Panc1 (cell line): ENCODE results near the gene N4BP3. TPM values are rescaled to one million over a fixed set of nuclear protein-coding genes. Genes with fewer than 3 reads are reported as not detected.

Source experiments
- ATAC-seq: fragments of 200-7000 bp; cut with Tn5 transposase; 2 replicates; pipeline ENCODE4 v1.9.1; 2020; ENCODE audit warnings: mild to moderate bottlenecking, moderate library complexity
- BruUV-seq: library from RNA; stranded (reverse); fragments of 400-500 nt; replicated peaks from 2 replicates; lab custom pipeline; 2021; lab: Mats Ljungman, UMichigan
- CTCF ChIA-PET: fragments of 300-600 bp; sonication (Branson Sonifier 250); formaldehyde crosslinking; loops from one replicate; lab custom pipeline; 2022; ENCODE audit warnings: antibody characterized with exemption; lab: Charles Lee
- POLR2A ChIA-PET: fragments of 300-600 bp; sonication (Branson Sonifier 250); formaldehyde crosslinking; loops from one replicate; lab custom pipeline; 2022; ENCODE audit warnings: antibody characterized with exemption; lab: Charles Lee
- DNase-seq: peaks from one replicate; pipeline ENCODE4 v3.0.0-alpha.2; 2010; ENCODE audit warnings: low read depth, low spot score
- H3K27ac ChIP-seq: 2 replicates; pipeline ENCODE4 v1.5.1; 2011; ENCODE audit warnings: mild to moderate bottlenecking, low read length, inconsistent platforms
- H3K27me3 ChIP-seq: fragments of 200-500 bp; sonication (Bioruptor generic); 2 replicates; pipeline ENCODE4 v1.6.0; 2014; ENCODE audit warnings: low read length, inconsistent platforms; ENCODE audit not compliant: control insufficient read depth, insufficient read depth
- H3K36me3 ChIP-seq: fragments of 200-500 bp; sonication (Bioruptor generic); 2 replicates; pipeline ENCODE4 v1.5.1; 2014; ENCODE audit warnings: inconsistent platforms, mild to moderate bottlenecking, low read length, moderate library complexity; ENCODE audit not compliant: control insufficient read depth, insufficient read depth
- H3K4me1 ChIP-seq: 2 replicates; pipeline ENCODE4 v1.5.1; 2011; ENCODE audit warnings: inconsistent platforms, mild to moderate bottlenecking, low read length, moderate library complexity; ENCODE audit not compliant: control insufficient read depth, insufficient read depth
- H3K4me3 ChIP-seq, 2 experiments: 2 replicates each; pipeline ENCODE4 v1.5.1; 2011 to 2012; ENCODE audit warnings: low read depth in 2 of 2, low read length in 2 of 2, mild to moderate bottlenecking in 2 of 2, inconsistent platforms in 1 of 2, moderate library complexity in 1 of 2
- H3K9me3 ChIP-seq: fragments of 200-500 bp; sonication (Bioruptor generic); 2 replicates; pipeline ENCODE4 v1.5.1; 2014; ENCODE audit warnings: low read depth, mild to moderate bottlenecking, inconsistent platforms, low read length, moderate library complexity; ENCODE audit not compliant: control insufficient read depth, insufficient read depth
- CTCF ChIP-seq: fragments of 450-650 bp; IDR thresholded peaks from 2 replicates; pipeline ENCODE4 v1.5.1; 2017; ENCODE audit warnings: mild to moderate bottlenecking
- POLR2AphosphoS5 ChIP-seq: IDR thresholded peaks from 2 replicates; pipeline ENCODE4 v1.6.1; 2012; ENCODE audit warnings: mild to moderate bottlenecking, low read depth, low read length, moderate library complexity
- REST ChIP-seq, 2 experiments: IDR thresholded peaks; 2 replicates each; pipeline ENCODE4 v1.6.1; 2011 to 2012; ENCODE audit warnings: low read depth in 2 of 2, control low read depth in 1 of 2, low read length in 1 of 2, mild to moderate bottlenecking in 1 of 2, moderate library complexity in 1 of 2; ENCODE audit not compliant: insufficient read depth in 1 of 2
- SIN3A ChIP-seq: IDR thresholded peaks from 2 replicates; pipeline ENCODE4 v1.6.1; 2012; ENCODE audit warnings: low read depth, mild to moderate bottlenecking, low read length, moderate library complexity, borderline replicate concordance; ENCODE audit not compliant: insufficient read depth
- TCF7L2 ChIP-seq: IDR thresholded peaks from 2 replicates; pipeline ENCODE4 v1.6.1; 2011; ENCODE audit warnings: mild to moderate bottlenecking, low read depth, low read length, inconsistent platforms
- in situ Hi-C: cut with HindIII; loops from 2 replicates; pipeline ENCODE4 v1.10.0; 2016; ENCODE audit warnings: low sequenced_read_pairs, low pct_unique_long_range_greater_than_20kb
- intact Hi-C: fragments of 100-400 bp; cut with micrococcal nuclease; formaldehyde crosslinking; loops from one replicate; pipeline ENCODE4 v1.10.0; 2022; ENCODE audit not compliant: unreplicated experiment
- total RNA-seq: library from RNA; stranded (reverse); gene quantifications from one replicate; pipeline ENCODE4 v1.2.1, GENCODE V29; 2021; ENCODE audit not compliant: unreplicated experiment

Gene N4BP3
- total RNA-seq, 1 experiment from 2014 or later = 2.3 TPM

- no peak for ATAC-seq
- no peaks in the 10 kb centered on the region for H3K36me3 ChIP-seq
- H3K27ac ChIP-seq = no peak overlapping the region
- in situ Hi-C loops (no loop called here), intact Hi-C loops (no loop called here)
- CTCF ChIA-PET = no interaction called here
- H3K9me3 ChIP-seq = no peaks in the 10 kb centered on the region
- H3K4me3 ChIP-seq = no peak overlapping the region
- no peak for DNase-seq
- POLR2A ChIA-PET = no interaction called here
- BruUV-seq = no TSS peak
- no peaks in the 10 kb centered on the region for H3K27me3 ChIP-seq
- H3K4me1 ChIP-seq = no peaks in the 10 kb centered on the region; the same call in none of the 2 replicates
- TF ChIP-seq POLR2AphosphoS5 = no peak
Observed at GRCh38 chr5:178123094-178123965, 10.0 kb downstream of the N4BP3 start.

- ChIA-PET CTCF (no interaction called here), POLR2A (interaction anchor here (1.1 kb wide), 1 partner anchor 29 kb away, joined by 4 read pairs; the partner anchor contains the start of gene NHP2)
- no peaks in the 10 kb centered on the region; the same call in none of the 2 replicates for H3K4me1 ChIP-seq
- TF ChIP-seq CTCF (no peak), REST (IDR thresholded peaks at IDR 0.05; ENCODE audit: insufficient read depth in 1 of 2, low read depth in 2 of 2, low read length in 1 of 2) (no peak), TCF7L2 (no peak), SIN3A (no peak), POLR2AphosphoS5 (no peak)
- H3K9me3 ChIP-seq = no peaks in the 10 kb centered on the region
- no TSS peak for BruUV-seq
- ATAC-seq (no peak), DNase-seq (no peak)
- no peaks in the 10 kb centered on the region for H3K36me3 ChIP-seq
- intact Hi-C loops (no loop called here), in situ Hi-C loops (no loop called here)
- H3K27ac ChIP-seq = no peak overlapping the region
- H3K4me3 ChIP-seq = no peak overlapping the region
- H3K27me3 ChIP-seq = no peaks in the 10 kb centered on the region
Observed at GRCh38 chr5:178123966-178124925, 10.9 kb downstream of the N4BP3 start.
